Spinal cord (tissue), 10 donors: ENCODE data around the gene TRAM2. TPM values are rescaled to one million over a fixed set of nuclear protein-coding genes. Genes with fewer than 3 reads are reported as not detected.
A peak's percentile ranks its signal among the peaks of the same experiment; 100 is the strongest.

Source experiments
- DNase-seq, 6 donors: peaks; one replicate each; pipeline versions ENCODE4 v3.0.0 to v3.0.0-alpha.2; 2013 to 2015; ENCODE audit warnings: low spot score in 6 of 6, low read depth in 4 of 6
- H3K27ac ChIP-seq: one replicate; pipeline ENCODE4 v1.5.1; 2013; ENCODE audit warnings: low read depth, low read length, control low read depth
- H3K27me3 ChIP-seq: one replicate; pipeline ENCODE4 v1.6.1; 2013; ENCODE audit warnings: low read length; ENCODE audit not compliant: control insufficient read depth, insufficient read depth
- H3K36me3 ChIP-seq: one replicate; pipeline ENCODE4 v1.6.1; 2013; ENCODE audit warnings: low read length; ENCODE audit not compliant: control insufficient read depth, insufficient read depth
- H3K4me1 ChIP-seq: one replicate; pipeline ENCODE4 v1.6.1; 2013; ENCODE audit warnings: low read length; ENCODE audit not compliant: control insufficient read depth, insufficient read depth
- H3K4me3 ChIP-seq: one replicate; pipeline ENCODE4 v1.5.1; 2013; ENCODE audit warnings: low read depth, low read length, control low read depth
- H3K9me3 ChIP-seq: one replicate; pipeline ENCODE4 v1.6.1; 2013; ENCODE audit warnings: low read length; ENCODE audit not compliant: control insufficient read depth, insufficient read depth
- WGBS: methylation state at CpG from one replicate; pipeline ENCODE4 v1.1.5; 2013; ENCODE audit warnings: missing lambda C conversion rate; ENCODE audit not compliant: insufficient coverage; 5-methylcytosine and 5-hydroxymethylcytosine counted together
- polyA plus RNA-seq, 2 donors: library from polyadenylated mRNA; unstranded; fragments of 120-200 nt; gene quantifications; one replicate each; pipeline ENCODE4 v1.2.1, GENCODE V29; 2013; ENCODE audit not compliant: insufficient read length in 2 of 2
- total RNA-seq, 2 donors: library from RNA; depleted of rRNA in 1 of 2; stranded (reverse); fragments of 120-200 nt in 1 of 2; fragments of >200 nt in 1 of 2; gene quantifications; one replicate each; pipeline versions ENCODE4 v1.2.3 to v1.2.4, GENCODE V29; 2013 to 2014
- donor health status: healthy.

TRAM2 gene
- total and polyA plus RNA-seq, 4 donors, result 8.6 to 25.4 (median 10.1) TPM

DNA sequence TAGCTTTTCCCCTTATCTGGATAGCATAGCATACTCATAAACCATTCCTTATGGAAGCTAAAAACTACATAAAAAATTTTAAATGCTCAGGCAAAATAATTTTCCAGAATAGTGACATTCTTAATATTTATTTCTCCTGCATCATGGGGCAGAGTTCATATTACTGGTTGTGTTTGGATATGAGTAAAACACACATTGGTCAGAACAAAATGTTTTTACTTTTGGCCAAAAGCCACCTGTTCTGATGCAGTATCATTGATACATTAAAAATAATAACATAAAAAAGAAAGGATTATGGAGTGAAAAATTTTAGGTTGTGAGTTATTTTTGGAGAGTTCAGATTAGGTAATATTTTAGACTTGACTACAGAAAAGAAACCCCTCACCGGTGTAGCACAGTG, 33.6 kb downstream of the TRAM2 start:
- Histone ChIP-seq H3K27me3 (no peaks in the 10 kb centered on the region), H3K27ac (no peak overlapping the region), H3K9me3 (no peaks in the 10 kb centered on the region), H3K4me3 (no peak overlapping the region), H3K4me1 (peaks cover 18% of the 10 kb centered on the region), H3K36me3 (no peaks in the 10 kb centered on the region)
- no peak for DNase-seq
- no CpG with 5 or more reads among the region's 1 CpG for WGBS

DNA sequence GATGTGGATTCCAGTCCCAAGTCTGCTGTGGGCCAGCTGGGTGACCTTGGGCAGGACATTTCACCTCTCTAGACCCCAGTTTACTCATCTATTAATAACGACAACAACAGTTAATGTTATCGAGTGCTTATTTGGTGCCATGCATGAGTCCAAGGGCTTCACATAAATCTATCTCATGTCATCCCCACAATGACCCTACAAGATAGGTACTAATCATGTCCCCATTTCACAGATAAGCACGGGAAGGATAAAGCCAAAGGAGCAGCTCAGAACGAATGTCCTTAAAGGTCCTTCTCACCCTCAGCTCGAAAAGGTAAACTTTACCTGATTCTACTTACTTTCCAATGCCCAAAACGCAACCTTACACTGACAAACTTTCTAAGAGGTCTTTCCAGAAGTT, 35.7 kb downstream of the TRAM2 start:
- H3K4me1 ChIP-seq, result peaks cover 9% of the 10 kb centered on the region
- H3K9me3 ChIP-seq, result no peaks in the 10 kb centered on the region
- H3K36me3 ChIP-seq, result no peaks in the 10 kb centered on the region
- no peaks in the 10 kb centered on the region for H3K27me3 ChIP-seq
- 86% methylated on average over 3 of the region's 6 CpGs for WGBS
- no peak overlapping the region for H3K4me3 ChIP-seq
- DNase-seq, result no peak
- no peak overlapping the region for H3K27ac ChIP-seq

DNA sequence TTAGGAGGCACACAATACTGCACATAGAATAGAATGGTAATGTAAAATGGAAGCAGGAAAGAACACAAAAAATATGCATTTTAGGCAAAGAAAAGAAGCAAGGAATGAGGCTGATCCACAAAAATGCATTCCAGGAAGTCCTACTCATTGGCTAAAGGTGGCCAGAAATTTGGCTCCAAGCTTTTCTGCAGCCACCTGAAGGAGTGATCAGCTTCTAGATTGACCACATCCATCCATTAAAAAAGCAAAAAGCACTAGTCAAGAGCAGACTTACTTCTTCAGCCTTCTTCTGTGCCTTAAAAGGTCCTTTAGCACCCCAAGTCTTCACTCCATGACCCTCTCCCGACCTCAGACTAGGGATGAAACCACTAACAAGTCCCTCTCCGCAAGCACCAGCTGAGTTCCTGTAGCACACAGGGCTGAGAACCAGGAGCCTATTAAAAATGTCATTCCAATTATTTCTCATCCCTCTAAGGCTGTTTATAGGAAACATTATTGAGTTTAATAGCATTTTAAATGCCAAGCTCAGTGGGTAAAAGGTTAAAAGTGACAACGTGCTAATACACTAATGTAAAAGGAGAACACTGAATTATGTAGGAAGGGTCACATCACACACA, 36.5 kb downstream of the TRAM2 start:
- Histone ChIP-seq H3K27ac (no peak overlapping the region), H3K4me1 (peaks cover 7% of the 10 kb centered on the region), H3K9me3 (no peaks in the 10 kb centered on the region), H3K4me3 (no peak overlapping the region), H3K36me3 (no peaks in the 10 kb centered on the region), H3K27me3 (no peaks in the 10 kb centered on the region)
- WGBS, result 90% methylated on average over 2 of the region's 3 CpGs
- DNase-seq, result peak in 1 of 6 donors; percentile 10

DNA sequence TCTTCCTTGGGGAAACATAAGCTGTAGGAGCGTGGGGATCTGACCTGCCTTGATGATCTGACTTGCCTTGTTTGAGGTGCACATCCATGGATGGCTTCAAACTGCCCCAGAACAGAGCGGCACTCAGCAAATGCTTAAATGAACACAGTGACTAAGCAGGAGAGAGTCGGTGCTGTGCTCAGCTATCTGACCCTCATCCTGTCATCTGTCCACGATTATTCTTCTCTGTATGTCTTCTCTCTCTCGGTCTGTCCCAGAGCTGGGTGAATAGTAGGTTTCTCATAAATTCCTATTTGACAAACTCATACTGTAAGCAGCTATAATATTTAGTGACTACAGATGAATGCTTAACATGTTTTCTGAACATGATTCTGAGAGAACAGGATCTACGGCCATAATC, 37.3 kb downstream of the TRAM2 start:
- H3K9me3 ChIP-seq, result no peaks in the 10 kb centered on the region
- H3K27ac ChIP-seq, result no peak overlapping the region
- no peaks in the 10 kb centered on the region for H3K36me3 ChIP-seq
- H3K4me3 ChIP-seq, result no peak overlapping the region
- WGBS, result 75% methylated on average over 3 of the region's 6 CpGs
- no peak for DNase-seq
- no peaks in the 10 kb centered on the region for H3K27me3 ChIP-seq
- H3K4me1 ChIP-seq, result peaks cover 3% of the 10 kb centered on the region

DNA sequence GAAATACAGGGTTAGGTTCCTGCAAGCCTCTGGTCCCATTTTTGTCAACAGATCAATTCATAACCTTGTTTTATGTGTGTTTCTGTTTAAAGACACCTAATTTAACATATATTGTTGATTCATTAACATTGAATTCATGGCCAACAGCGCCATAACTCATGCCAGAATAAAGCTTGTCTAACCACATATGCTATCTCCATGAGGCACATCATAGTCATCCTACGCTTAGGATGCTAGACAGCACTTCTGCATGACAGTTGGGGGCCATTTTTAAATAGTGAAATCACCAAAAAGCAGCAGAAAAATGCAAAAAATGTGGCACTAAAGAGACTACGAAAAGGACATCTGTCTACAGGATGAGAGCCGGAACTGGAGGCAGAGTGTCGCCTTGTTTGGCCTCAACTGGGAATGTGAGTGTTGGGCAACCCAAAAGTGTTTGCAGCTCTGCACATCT, 37.9 kb downstream of the TRAM2 start:
- H3K27me3 ChIP-seq, result no peaks in the 10 kb centered on the region
- no peaks in the 10 kb centered on the region for H3K36me3 ChIP-seq
- WGBS, result 98% methylated on average over 4 of the region's 5 CpGs
- H3K27ac ChIP-seq, result no peak overlapping the region
- H3K4me1 ChIP-seq, result peaks cover 3% of the 10 kb centered on the region
- H3K9me3 ChIP-seq, result no peaks in the 10 kb centered on the region
- no peak overlapping the region for H3K4me3 ChIP-seq
- DNase-seq, result no peak

DNA sequence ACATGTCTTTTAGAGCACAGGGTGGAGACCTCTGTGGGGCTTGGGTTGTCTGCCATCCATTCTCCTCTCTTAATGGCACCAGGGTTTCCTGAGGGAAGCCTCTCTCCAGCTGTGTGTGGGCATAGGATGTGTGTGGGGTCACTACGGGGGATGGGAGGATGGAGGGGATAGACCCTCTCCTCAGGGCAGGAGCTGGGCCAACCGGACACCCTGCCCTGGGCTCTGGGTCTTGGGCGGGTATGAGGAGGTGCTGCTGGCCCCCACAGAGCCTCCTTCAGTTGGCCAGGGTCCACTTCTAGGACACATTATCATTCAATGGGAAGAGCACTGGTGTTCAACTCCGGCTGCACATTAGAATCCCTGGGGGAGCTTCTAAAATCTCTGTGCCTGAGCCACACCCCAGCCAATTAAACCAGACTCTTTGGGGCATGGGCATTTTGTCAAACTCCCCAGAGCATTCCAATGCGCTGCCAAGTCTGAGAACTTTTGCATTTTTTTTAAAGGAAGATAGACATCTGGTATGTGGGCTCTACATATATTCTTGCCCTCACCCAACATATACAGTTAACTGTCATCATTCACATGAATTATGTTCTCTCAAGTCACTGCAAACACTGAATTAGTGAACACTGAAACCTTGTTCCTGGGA, 38.5 kb downstream of the TRAM2 start:
- no peak for DNase-seq
- Histone ChIP-seq H3K27ac (no peak overlapping the region), H3K27me3 (no peaks in the 10 kb centered on the region), H3K36me3 (no peaks in the 10 kb centered on the region), H3K9me3 (no peaks in the 10 kb centered on the region), H3K4me1 (peaks cover 3% of the 10 kb centered on the region), H3K4me3 (no peak overlapping the region)
- 73% methylated on average over 3 of the region's 5 CpGs for WGBS

DNA sequence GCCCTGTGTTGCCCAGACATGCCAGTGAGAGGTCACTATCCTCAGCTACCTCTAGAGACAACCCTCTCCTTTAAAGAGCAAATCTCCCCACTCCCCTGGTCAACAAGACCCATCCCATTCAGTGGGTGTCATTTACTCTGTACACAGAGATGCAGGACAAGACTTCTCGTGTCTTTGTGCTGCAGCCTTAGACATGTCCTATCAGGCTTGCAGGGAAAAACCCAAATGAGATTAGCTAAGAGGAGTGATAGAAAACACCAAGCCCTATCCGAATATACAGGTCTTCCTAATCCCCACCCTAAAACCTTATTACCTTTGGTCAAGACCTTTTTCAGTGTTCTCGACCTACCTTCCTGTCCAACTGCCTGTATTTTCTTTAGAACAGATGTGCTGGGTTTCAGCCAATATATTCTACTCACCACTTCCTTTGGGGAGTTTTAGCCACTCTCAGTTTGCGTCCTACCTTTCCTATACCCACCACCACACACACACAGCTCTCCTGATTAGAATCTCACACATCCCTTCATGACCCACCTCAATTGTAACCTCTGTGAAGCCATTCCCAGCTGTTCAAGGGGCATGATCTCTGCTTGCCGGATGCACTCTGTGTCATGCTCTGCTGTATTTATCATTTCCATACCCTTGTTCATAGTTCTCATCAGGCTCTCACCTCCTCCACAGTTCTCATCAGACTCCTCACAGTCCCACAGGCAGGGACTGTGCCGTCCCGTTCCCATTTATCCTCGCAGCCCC, 39.7 kb downstream of the TRAM2 start:
- WGBS, result 89% methylated on average over 6 of the region's 8 CpGs
- H3K27ac ChIP-seq, result no peak overlapping the region
- H3K4me3 ChIP-seq, result no peak overlapping the region
- H3K4me1 ChIP-seq, result peaks cover 3% of the 10 kb centered on the region
- DNase-seq, result no peak
- H3K9me3 ChIP-seq, result no peaks in the 10 kb centered on the region
- no peaks in the 10 kb centered on the region for H3K36me3 ChIP-seq
- no peaks in the 10 kb centered on the region for H3K27me3 ChIP-seq

DNA sequence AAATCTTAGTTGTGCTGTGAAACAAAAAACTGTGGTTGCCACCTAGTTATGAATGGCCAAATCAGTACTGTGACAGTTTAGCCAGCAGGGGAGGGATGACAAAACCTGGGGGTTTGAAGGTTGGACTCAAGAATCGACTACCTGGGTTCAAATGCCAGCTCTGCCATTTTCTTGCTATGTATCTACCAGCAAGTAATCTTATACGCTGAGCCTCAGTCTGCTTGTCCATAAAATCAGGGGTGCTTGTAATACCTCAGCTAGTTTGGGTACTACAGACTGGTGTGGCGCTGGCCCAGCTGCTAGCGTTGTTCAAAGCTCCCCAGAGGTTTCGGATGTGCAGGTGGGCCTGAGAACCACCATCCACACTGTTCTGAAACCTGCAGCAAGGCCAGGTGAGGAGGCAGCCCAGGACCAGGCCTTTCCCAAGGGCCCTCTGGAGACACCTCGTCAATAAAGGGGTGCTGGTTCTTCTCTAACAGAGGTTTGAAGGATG, 40.4 kb downstream of the TRAM2 start:
- Histone ChIP-seq H3K27ac (no peak overlapping the region), H3K4me3 (no peak overlapping the region), H3K27me3 (no peaks in the 10 kb centered on the region), H3K4me1 (peaks cover 3% of the 10 kb centered on the region), H3K9me3 (no peaks in the 10 kb centered on the region), H3K36me3 (no peaks in the 10 kb centered on the region)
- WGBS, result 88% methylated on average over 6 of the region's 6 CpGs
- DNase-seq, result no peak

DNA sequence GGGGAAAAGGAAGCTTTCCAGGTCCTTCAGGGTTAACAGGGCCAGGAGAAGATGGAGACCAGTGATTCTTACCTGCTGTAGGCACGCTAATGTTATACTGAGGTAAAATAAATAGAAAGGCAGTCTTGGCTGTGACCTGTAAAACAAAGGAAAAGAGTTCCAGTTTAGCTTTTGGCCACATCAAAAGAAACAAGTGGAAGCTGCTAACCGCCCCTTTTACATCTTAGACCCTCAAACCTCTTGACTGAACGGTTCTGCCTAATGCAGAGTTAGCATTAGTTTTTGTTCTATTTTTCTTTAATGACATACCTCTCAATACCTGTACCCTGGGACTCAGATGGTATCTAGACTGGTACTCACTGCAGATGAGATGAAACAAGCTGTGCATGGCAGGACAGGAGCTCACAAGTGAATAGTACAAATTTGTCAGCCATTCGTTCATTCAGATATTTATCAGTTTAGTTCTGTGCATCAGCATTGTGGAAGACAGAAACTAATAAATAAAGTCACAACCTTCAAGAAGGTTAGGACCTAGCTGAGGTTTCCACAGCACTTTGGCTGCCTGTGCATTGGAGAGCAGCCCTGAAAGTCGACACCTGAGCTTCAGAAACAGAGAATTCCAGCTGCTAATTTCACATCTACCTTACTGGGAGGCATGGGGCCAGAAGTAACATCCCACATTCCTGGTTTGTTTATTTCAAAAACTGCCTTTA, 41.0 kb downstream of the TRAM2 start:
- WGBS, result 71% methylated on average over 3 of the region's 5 CpGs
- H3K36me3 ChIP-seq, result no peaks in the 10 kb centered on the region
- H3K4me3 ChIP-seq, result no peak overlapping the region
- H3K27me3 ChIP-seq, result no peaks in the 10 kb centered on the region
- no peak overlapping the region for H3K27ac ChIP-seq
- H3K9me3 ChIP-seq, result no peaks in the 10 kb centered on the region
- peaks cover 3% of the 10 kb centered on the region for H3K4me1 ChIP-seq
- no peak for DNase-seq
